K562 (cell line): Measurements from ENCODE around the gene PDLIM5. TPM values are rescaled to one million over a fixed set of nuclear protein-coding genes. Genes with fewer than 3 reads are reported as not detected.

Experiments
- CBX8 ChIP-seq: fragments of 200-600 bp; sonication (generic); IDR thresholded peaks from 2 replicates; pipeline ENCODE4 v1.6.1; 2012; ENCODE audit warnings: borderline replicate concordance, mixed run types, low read depth, mild to moderate bottlenecking, moderate library complexity, mixed read lengths, low read length, control low read depth, inconsistent platforms; ENCODE audit not compliant: poor library complexity, severe bottlenecking; ENCODE audit errors: extremely low read depth
- CGGBP1 ChIP-seq: fragments of 250-450 bp; sonication (Bioruptor Pico); IDR thresholded peaks from 2 replicates; pipeline ENCODE4 v1.9.0; 2021; ENCODE audit warnings: mild to moderate bottlenecking
- CHD1 ChIP-seq: fragments of 200-600 bp; sonication (generic); IDR thresholded peaks from one replicate; pipeline ENCODE4 v1.6.1; 2012; ENCODE audit warnings: mild to moderate bottlenecking, moderate library complexity, low read length, inconsistent platforms
- CREBBP ChIP-seq: IDR thresholded peaks from one replicate; pipeline ENCODE4 v1.6.1; 2012; ENCODE audit warnings: low read depth, mild to moderate bottlenecking, control low read depth, inconsistent platforms, low read length
- MECOM ChIP-seq: fragments of 250-450 bp; sonication (Bioruptor Pico); IDR thresholded peaks from 2 replicates; pipeline ENCODE4 v1.8.0; 2022; ENCODE audit warnings: inconsistent platforms
- RBM15 ChIP-seq: fragments of 200-400 bp; formaldehyde crosslinking; IDR thresholded peaks from 2 replicates; pipeline ENCODE4 v1.6.1; 2018; ENCODE audit warnings: mild to moderate bottlenecking, low read length, moderate library complexity; ENCODE audit not compliant: insufficient read depth
- REST ChIP-seq, 2 experiments: fragments of 450-650 bp; formaldehyde crosslinking in 1 of 2; IDR thresholded peaks; 2 replicates each; pipeline versions ENCODE4 v1.4.0 to v1.6.1; 2014 to 2020; ENCODE audit warnings: mild to moderate bottlenecking in 2 of 2, borderline replicate concordance in 1 of 2, low read depth in 1 of 2
- SNIP1 ChIP-seq: fragments of 450-650 bp; IDR thresholded peaks from 2 replicates; pipeline ENCODE4 v1.7.1; 2017; ENCODE audit warnings: low read depth, mild to moderate bottlenecking
- ZBED1 ChIP-seq: IDR thresholded peaks from 2 replicates; pipeline ENCODE4 v1.6.1; 2014
- ZBTB34 ChIP-seq: fragments of 250-450 bp; sonication (Bioruptor Pico); IDR thresholded peaks from 2 replicates; pipeline ENCODE4 v1.8.0; 2021; ENCODE audit warnings: mild to moderate bottlenecking, moderate library complexity
- ZNF134 ChIP-seq: fragments of 250-450 bp; sonication (Bioruptor Pico); conservative IDR thresholded peaks from 2 replicates; pipeline ENCODE4 v1.4.0; 2020
- ZNF217 ChIP-seq: sonication (generic); formaldehyde crosslinking; IDR thresholded peaks from 2 replicates; pipeline ENCODE4 v1.8.0; 2022; ENCODE audit warnings: mild to moderate bottlenecking, missing genetic modification reagents
- ZNF224 ChIP-seq: sonication (generic); formaldehyde crosslinking; IDR thresholded peaks from 2 replicates; pipeline ENCODE4 v1.8.0; 2022; ENCODE audit warnings: mild to moderate bottlenecking, missing genetic modification reagents
- ZNF282 ChIP-seq: sonication (generic); formaldehyde crosslinking; IDR thresholded peaks from 2 replicates; pipeline ENCODE4 v1.8.1; 2023; ENCODE audit warnings: missing genetic modification reagents
- ZNF695 ChIP-seq: fragments of 450-650 bp; formaldehyde crosslinking; IDR thresholded peaks from 2 replicates; pipeline ENCODE4 v1.4.0; 2020; ENCODE audit warnings: mild to moderate bottlenecking, moderate library complexity
- ZNF740 ChIP-seq, 3 experiments: fragments of 200-800 bp in 1 of 3; sonication (Bioruptor generic) in 1 of 3; sonication (generic) in 1 of 3; formaldehyde crosslinking in 1 of 3; IDR thresholded peaks; 2 replicates each; pipeline versions ENCODE4 v1.6.1 to v1.8.0; 2016 to 2022; ENCODE audit warnings: mild to moderate bottlenecking in 2 of 3, missing compliant biosample characterization in 2 of 3, missing genetic modification characterization in 2 of 3, missing genetic modification reagents in 1 of 3
- polyA plus RNA-seq, 8 experiments: library from polyadenylated mRNA; depleted of rRNA in 4 of 8; stranded (reverse) in 5 of 8; unstranded in 3 of 8; fragments of >200 nt; fragmentation: Nextera tagmentation in 2 of 8; fragmentation: Illumina TruSeq in 1 of 8; extraction: Ambion mirVana in 2 of 8; extraction: Trizol in 1 of 8; gene quantifications; 2 replicates each; pipeline versions ENCODE4 v1.2.1 to v1.2.3, GENCODE V29; 2011 to 2014; ENCODE audit warnings: inconsistent platforms in 1 of 8, missing spikeins in 1 of 8
- total RNA-seq, 7 experiments: library from RNA; depleted of rRNA in 6 of 7; stranded (reverse); fragments of >200 nt in 6 of 7; fragmentation: Illumina TruSeq in 2 of 7; extraction: Trizol in 2 of 7; gene quantifications; 2 replicates each; pipeline versions ENCODE4 v1.2.1 to v1.2.3, GENCODE V29; 2011 to 2021; ENCODE audit warnings: low replicate concordance in 1 of 7

Gene PDLIM5
- total and polyA plus RNA-seq, 9 of the 15 experiments (the other 6 are each of a cell fraction or from before 2014, with no cell fraction given): 36.9 to 127 (median 62.5) TPM

- TF ChIP-seq ZNF134 (no peak), ZNF217 (no peak), REST (IDR thresholded peaks at IDR 0.05; ENCODE audit: borderline replicate concordance) (no peak; the same call in 1 of the 2 replicates), REST (CRISPR knock-in tag; IDR thresholded peaks at IDR 0.05; ENCODE audit: low read depth) (no peak), ZNF224 (CRISPR knock-in tag) (no peak), ZBED1 (no peak), ZBTB34 (CRISPR knock-in tag) (no peak), MECOM (CRISPR knock-in tag) (0 out of 2 replicates have a peak, but pooled peaks have one; percentile 16), SNIP1 (no peak), CBX8 (no peak), ZNF740 (CRISPR knock-in tag; IDR thresholded peaks at IDR 0.05) (no peak), ZNF740 (tag; IDR thresholded peaks at IDR 0.05) (no peak), RBM15 (no peak), ZNF282 (CRISPR knock-in tag) (no peak), CGGBP1 (CRISPR knock-in tag) (no peak), ZNF695 (CRISPR knock-in tag) (no peak), CREBBP (no peak), CHD1 (no peak)
Observed at GRCh38 chr4:94534401-94535312, 82.9 kb downstream of the PDLIM5 start (continued).
